Measurements from ENCODE around the gene NT5C1B. TPM values are rescaled to one million over a fixed set of nuclear protein-coding genes. Genes with fewer than 3 reads are reported as not detected.

NT5C1B gene
- total and polyA plus RNA-seq, 2 experiments from 2014 or later, result not detected

DNA sequence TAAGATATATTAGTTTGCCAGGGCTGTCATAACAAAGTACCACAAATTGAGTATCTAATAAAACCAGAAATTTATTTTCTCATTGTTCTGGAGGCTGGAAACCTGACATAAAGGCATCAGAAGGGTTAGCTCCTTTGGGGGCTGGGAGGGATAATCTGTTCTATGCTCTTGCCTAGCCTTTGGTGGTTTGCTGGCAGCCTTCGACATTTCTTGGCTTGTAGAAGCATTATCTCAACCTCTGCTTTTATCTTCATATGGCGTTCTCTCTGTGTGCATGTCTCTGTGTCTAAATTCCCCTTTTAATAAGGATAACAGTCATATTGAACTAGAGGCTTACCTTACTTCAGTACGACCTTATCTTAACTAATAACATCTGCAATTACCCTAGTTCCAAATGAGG is 22.8 kb upstream of the NT5C1B start:
- peaks cover 5% of the 10 kb centered on the region; the same call in 1 of the 3 replicates for H3K4me1 Mint-ChIP-seq
- DNase-seq (ENCODE audit: low spot score) (no peak), ATAC-seq (no peak)
- no peaks in the 10 kb centered on the region for H3K36me3 ChIP-seq (ENCODE audit: insufficient read depth)
- H2AFZ ChIP-seq, result no peak overlapping the region
- no peaks in the 10 kb centered on the region for H4K20me1 ChIP-seq (replicated peaks; ENCODE audit: insufficient read depth)
- no peaks in the 10 kb centered on the region; the same call in 2 of the 3 replicates for H3K9me3 Mint-ChIP-seq
- no peak overlapping the region for H3K27ac ChIP-seq (ENCODE audit: low read depth)
- H3K27ac Mint-ChIP-seq, result no peak overlapping the region
- no peaks in the 10 kb centered on the region for H3F3A ChIP-seq (replicated peaks; ENCODE audit: low read depth)
- H3K4me3 Mint-ChIP-seq, result no peak overlapping the region
- TF ChIP-seq POLR2AphosphoS5 (IDR thresholded peaks at IDR 0.05; ENCODE audit: low read depth) (no peak), NANOG (IDR thresholded peaks at IDR 0.05; ENCODE audit: borderline replicate concordance) (no peak), ZNF331 (CRISPR knock-in tag; IDR thresholded peaks at IDR 0.05; ENCODE audit: low read depth) (no peak), STAT1 (IDR thresholded peaks at IDR 0.05; ENCODE audit: unreplicated experiment) (no peak), JUNB (IDR thresholded peaks at IDR 0.05; ENCODE audit: unreplicated experiment) (no peak), CTCF (conservative IDR thresholded peaks at IDR 0.05; ENCODE audit: low read depth in 2 of 2) (no peak), ZNF114 (CRISPR knock-in tag; IDR thresholded peaks at IDR 0.05) (no peak), EZH2 (IDR thresholded peaks at IDR 0.05; ENCODE audit: low read depth, unreplicated experiment) (no peak), CREB1 (CRISPR knock-in tag; IDR thresholded peaks at IDR 0.05; ENCODE audit: low read depth) (no peak), EZH2phosphoT487 (IDR thresholded peaks at IDR 0.05; ENCODE audit: unreplicated experiment) (no peak)
- TF ChIP-seq, protein P1, sequence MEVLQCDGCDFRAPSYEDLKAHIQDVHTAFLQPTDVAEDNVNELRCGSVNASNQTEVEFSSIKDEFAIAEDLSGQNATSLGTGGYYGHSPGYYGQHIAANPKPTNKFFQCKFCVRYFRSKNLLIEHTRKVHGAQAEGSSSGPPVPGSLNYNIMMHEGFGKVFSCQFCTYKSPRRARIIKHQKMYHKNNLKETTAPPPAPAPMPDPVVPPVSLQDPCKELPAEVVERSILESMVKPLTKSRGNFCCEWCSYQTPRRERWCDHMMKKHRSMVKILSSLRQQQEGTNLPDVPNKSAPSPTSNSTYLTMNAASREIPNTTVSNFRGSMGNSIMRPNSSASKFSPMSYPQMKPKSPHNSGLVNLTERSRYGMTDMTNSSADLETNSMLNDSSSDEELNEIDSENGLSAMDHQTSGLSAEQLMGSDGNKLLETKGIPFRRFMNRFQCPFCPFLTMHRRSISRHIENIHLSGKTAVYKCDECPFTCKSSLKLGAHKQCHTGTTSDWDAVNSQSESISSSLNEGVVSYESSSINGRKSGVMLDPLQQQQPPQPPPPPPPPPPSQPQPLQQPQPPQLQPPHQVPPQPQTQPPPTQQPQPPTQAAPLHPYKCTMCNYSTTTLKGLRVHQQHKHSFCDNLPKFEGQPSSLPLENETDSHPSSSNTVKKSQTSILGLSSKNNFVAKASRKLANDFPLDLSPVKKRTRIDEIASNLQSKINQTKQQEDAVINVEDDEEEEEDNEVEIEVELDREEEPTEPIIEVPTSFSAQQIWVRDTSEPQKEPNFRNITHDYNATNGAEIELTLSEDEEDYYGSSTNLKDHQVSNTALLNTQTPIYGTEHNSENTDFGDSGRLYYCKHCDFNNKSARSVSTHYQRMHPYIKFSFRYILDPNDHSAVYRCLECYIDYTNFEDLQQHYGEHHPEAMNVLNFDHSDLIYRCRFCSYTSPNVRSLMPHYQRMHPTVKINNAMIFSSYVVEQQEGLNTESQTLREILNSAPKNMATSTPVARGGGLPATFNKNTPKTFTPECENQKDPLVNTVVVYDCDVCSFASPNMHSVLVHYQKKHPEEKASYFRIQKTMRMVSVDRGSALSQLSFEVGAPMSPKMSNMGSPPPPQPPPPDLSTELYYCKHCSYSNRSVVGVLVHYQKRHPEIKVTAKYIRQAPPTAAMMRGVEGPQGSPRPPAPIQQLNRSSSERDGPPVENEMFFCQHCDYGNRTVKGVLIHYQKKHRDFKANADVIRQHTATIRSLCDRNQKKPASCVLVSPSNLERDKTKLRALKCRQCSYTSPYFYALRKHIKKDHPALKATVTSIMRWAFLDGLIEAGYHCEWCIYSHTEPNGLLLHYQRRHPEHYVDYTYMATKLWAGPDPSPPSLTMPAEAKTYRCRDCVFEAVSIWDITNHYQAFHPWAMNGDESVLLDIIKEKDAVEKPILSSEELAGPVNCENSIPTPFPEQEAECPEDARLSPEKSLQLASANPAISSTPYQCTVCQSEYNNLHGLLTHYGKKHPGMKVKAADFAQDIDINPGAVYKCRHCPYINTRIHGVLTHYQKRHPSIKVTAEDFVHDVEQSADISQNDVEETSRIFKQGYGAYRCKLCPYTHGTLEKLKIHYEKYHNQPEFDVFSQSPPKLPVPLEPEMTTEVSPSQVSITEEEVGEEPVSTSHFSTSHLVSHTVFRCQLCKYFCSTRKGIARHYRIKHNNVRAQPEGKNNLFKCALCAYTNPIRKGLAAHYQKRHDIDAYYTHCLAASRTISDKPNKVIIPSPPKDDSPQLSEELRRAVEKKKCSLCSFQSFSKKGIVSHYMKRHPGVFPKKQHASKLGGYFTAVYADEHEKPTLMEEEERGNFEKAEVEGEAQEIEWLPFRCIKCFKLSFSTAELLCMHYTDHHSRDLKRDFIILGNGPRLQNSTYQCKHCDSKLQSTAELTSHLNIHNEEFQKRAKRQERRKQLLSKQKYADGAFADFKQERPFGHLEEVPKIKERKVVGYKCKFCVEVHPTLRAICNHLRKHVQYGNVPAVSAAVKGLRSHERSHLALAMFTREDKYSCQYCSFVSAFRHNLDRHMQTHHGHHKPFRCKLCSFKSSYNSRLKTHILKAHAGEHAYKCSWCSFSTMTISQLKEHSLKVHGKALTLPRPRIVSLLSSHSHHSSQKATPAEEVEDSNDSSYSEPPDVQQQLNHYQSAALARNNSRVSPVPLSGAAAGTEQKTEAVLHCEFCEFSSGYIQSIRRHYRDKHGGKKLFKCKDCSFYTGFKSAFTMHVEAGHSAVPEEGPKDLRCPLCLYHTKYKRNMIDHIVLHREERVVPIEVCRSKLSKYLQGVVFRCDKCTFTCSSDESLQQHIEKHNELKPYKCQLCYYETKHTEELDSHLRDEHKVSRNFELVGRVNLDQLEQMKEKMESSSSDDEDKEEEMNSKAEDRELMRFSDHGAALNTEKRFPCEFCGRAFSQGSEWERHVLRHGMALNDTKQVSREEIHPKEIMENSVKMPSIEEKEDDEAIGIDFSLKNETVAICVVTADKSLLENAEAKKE (CRISPR knock-in tag; IDR thresholded peaks at IDR 0.05), result no peak
- TF ChIP-seq, protein P2, sequence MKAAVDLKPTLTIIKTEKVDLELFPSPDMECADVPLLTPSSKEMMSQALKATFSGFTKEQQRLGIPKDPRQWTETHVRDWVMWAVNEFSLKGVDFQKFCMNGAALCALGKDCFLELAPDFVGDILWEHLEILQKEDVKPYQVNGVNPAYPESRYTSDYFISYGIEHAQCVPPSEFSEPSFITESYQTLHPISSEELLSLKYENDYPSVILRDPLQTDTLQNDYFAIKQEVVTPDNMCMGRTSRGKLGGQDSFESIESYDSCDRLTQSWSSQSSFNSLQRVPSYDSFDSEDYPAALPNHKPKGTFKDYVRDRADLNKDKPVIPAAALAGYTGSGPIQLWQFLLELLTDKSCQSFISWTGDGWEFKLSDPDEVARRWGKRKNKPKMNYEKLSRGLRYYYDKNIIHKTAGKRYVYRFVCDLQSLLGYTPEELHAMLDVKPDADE (IDR thresholded peaks at IDR 0.05), result no peak
- TF ChIP-seq, protein P3, sequence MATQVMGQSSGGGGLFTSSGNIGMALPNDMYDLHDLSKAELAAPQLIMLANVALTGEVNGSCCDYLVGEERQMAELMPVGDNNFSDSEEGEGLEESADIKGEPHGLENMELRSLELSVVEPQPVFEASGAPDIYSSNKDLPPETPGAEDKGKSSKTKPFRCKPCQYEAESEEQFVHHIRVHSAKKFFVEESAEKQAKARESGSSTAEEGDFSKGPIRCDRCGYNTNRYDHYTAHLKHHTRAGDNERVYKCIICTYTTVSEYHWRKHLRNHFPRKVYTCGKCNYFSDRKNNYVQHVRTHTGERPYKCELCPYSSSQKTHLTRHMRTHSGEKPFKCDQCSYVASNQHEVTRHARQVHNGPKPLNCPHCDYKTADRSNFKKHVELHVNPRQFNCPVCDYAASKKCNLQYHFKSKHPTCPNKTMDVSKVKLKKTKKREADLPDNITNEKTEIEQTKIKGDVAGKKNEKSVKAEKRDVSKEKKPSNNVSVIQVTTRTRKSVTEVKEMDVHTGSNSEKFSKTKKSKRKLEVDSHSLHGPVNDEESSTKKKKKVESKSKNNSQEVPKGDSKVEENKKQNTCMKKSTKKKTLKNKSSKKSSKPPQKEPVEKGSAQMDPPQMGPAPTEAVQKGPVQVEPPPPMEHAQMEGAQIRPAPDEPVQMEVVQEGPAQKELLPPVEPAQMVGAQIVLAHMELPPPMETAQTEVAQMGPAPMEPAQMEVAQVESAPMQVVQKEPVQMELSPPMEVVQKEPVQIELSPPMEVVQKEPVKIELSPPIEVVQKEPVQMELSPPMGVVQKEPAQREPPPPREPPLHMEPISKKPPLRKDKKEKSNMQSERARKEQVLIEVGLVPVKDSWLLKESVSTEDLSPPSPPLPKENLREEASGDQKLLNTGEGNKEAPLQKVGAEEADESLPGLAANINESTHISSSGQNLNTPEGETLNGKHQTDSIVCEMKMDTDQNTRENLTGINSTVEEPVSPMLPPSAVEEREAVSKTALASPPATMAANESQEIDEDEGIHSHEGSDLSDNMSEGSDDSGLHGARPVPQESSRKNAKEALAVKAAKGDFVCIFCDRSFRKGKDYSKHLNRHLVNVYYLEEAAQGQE (IDR thresholded peaks at IDR 0.05; ENCODE audit: unreplicated experiment), result no peak
- H3K36me3 Mint-ChIP-seq (ENCODE audit: low read depth), result no peaks in the 10 kb centered on the region
- no peaks in the 10 kb centered on the region for H3K27me3 Mint-ChIP-seq (ENCODE audit: insufficient read depth, low read depth, poor library complexity)
- H3K27me3 ChIP-seq (ENCODE audit: insufficient read depth), result no peaks in the 10 kb centered on the region
- no peaks in the 10 kb centered on the region for H3K79me2 ChIP-seq (replicated peaks; ENCODE audit: insufficient read depth)
- H3K4me2 ChIP-seq, result no peak overlapping the region
- no peak overlapping the region for H3K4me3 ChIP-seq
- no peaks in the 10 kb centered on the region for H3K4me1 ChIP-seq (ENCODE audit: insufficient read depth)
- peaks cover 7% of the 10 kb centered on the region; the same call in 1 of the 2 replicates for H3K9me2 ChIP-seq (ENCODE audit: insufficient read depth)
